ENCODE results near the gene MUC13.

MUC13 gene

GRCh38 chr3:124861041-124861440 is 73.5 kb downstream of the MUC13 start:
- DNase-seq = no peak

- no peak for DNase-seq
Measured at GRCh38 chr3:124860599-124860998, 74.0 kb downstream of the MUC13 start.

- DNase-seq = no peak
Measured at GRCh38 chr3:124859025-124859424, 75.5 kb downstream of the MUC13 start.

GRCh38 chr3:124858275-124858674 is 76.3 kb downstream of the MUC13 start:
- DNase-seq = no peak

- no peak for DNase-seq
Measured at GRCh38 chr3:124856677-124857076, 77.9 kb downstream of the MUC13 start.

All from hematopoietic multipotent progenitor cell treated with erythropoietin and hydrocortisone succinate and interleukin-3 and kit ligand, for 8 days (in vitro differentiated cells).